Activated naive CD4-positive, alpha-beta T cell treated with Interleukin-2 at 50 U/mL for 16 hours (primary cell): ENCODE data around the gene GP9.
A peak's percentile ranks its signal among the peaks of the same experiment; 100 is the strongest.

ENCODE experiments used
- DNase-seq: peaks from one replicate; pipeline ENCODE4 v3.0.0-alpha.2; 2020

Gene GP9

DNA sequence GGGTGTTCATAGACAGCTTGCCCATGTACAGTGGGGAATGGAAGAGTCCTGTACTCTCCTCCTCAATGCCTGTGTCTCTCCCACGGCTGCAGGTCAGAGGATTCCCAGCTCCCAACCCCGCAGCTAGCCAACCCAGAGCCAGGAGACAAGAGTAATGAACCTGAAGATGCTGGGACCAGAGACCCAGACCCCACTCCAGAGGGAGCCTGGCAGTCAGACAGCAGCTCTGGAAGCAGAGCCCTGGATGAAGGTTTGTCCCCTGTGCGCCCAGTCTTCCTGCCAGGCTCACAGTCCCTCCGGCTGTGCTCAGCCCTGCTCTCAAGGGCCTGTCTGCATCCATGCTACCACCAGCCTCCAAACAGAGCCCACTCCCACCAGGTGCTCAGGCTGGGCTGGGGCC is 30.0 kb upstream of the GP9 start:
- DNase-seq, result no peak

DNA sequence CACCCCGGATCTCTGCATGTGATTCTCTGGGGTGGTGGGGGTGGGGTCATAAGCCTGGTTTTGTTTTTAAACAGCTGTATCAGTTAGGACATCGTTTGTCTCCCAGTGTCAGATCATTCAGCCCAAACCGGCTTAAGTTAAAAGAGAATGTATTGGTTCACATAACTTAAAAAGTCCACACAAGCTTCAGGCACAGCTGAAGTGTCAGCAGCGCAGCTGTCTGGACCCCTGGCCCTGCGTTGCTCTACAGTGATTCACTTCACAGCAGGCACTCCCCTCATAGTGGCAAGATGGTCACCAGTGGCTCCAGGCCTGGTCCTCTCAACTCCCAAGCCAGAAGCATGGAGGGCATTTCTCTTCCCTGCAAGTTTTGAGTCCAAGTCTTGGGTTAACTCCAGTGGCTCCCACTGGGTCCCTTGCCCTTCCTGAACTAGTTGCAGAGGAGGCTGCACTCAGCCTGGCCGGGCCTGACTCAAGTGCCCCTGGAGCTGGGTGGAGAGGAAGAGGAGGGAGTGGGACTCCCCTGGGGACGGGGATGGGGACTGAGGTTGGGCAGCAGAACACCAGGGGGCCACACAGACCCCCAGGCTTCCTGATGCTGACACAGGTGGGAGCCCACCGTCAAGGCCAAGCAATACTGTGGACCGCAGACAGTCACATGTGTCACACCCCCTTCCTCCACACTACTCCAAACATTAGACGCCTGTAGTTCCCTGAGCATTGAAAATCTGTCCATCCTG is 28.9 kb upstream of the GP9 start:
- no peak for DNase-seq

DNA sequence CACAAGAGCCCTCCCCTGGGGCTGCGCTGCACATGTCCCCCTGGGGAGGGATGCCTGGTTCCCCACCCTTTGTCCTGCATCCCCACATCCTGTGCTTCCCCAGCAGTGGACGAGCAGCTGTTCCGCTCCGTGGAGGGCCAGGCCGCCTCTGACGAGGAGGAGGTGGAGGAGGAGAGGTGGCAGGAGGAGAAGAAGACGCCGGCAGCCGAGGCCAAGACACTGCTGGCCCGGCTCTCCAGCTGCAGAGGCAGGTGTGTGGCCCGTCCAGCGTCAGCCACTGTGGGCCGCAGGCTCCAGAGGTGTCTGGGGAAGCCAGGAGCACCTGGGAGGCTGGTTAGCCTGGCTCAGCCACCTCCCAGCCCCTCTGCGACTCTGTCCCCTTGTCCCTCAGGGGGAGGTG is 27.9 kb upstream of the GP9 start:
- no peak for DNase-seq

DNA sequence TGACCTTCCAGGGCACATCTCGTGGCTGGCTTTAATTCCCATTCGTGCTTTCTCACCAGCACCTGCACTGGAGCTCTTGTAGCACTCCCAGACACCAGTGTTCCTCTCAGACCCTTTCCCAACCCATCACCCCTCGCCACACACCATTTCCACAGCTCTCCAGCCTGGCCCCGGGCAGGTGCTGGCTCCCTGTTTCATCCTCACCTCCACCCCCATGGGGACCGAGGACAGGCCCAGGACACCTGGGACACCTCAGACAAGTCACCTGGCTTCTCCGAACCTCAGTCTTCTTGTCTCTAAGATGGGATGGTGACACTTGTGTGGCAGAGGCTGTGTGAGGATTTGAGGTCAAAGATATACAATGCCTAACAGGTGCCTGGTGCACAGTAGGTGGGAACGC is 27.4 kb upstream of the GP9 start:
- no peak for DNase-seq

DNA sequence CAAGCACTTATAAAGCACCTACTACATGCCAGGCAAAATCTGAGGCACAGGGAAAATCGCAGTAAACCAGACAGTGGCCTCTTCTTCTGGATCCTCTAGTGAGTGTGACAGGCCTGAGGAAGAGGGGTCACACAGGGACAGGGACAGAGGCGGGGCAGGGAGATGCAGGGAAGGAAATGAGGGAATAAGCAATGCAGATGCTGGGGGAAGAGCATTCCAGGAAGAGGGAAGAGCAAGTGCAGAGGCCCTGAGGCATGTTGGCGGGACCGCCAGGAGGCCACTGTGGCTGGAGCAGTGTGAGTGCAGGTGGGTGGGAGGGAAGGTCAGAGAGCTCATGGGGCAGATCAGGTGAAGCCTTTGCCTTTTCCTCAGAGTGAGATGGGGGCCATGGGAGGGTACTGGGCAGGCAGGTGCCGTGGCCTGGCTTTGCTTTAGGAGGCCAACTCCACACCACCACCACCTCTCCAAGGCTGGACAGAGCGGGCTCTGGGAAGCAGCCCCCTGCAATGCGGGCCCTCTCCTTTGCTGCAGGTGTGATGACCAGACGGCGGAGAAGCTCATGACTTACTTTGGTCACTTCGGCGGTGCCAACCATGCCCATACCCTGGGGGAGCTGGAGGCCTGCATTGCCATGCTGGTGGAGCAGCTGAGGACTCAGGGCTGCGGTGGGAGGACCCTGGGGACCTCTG is 26.8 kb upstream of the GP9 start:
- no peak for DNase-seq

DNA sequence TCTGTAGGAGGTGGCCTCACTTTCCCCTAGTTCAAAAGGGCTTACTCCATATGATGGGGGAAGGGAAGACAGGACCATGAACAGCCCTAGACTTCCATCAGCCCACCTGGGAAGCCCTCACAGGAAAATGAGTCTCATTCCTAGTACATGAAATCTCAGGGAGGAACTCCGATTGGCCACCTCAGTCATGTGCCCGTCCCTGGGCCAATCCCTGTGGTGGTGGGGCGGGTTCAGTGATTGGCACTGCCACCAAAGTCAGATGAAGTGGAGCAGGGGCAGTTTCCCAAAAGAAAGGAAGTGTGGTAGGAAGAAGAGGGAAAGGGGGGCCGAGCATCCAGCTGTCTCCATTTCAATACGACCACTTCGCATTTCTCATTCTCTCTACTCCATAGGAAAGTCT is 25.9 kb upstream of the GP9 start:
- DNase-seq, result no peak

DNA sequence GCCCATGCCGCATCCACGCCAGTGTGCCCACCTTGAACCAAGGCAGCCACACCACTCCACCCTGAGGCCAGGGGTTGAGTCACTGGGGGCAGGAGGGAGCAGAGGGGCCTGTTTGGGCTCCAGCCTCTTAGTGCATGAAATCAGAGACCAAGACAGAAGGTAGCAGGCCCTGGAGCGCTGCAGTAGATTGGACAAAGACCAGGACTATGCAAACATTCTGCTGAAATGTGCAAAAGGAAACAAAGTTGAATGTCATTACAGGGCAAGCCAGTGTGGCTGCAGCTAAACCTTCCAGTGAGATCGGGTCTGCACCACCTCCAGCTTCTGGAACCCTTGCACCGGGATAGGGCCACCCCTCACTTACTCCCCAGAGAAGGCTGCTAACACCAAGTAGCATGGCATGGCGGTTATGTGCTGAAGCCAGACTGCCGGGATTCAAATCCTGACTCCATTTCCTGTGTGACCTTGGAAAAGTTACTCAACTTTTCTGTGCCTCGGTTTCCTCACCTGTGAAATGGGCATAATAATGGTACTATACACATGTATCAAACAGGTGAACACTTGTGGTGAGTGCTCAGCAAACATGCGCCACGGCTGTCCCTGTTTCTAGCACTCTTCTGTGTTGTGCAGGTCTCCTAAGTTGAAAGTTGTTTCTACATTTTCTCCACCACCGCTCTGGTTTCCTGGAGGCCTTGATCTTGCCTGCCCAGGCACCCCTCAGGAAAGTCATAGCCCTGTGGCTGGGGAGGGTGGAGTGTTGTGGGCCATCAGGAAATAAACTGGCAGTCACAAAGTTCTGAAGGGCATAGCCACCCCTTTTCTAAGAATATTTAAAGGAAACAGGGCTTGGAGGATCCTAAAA is 25.0 kb upstream of the GP9 start:
- DNase-seq, result no peak

DNA sequence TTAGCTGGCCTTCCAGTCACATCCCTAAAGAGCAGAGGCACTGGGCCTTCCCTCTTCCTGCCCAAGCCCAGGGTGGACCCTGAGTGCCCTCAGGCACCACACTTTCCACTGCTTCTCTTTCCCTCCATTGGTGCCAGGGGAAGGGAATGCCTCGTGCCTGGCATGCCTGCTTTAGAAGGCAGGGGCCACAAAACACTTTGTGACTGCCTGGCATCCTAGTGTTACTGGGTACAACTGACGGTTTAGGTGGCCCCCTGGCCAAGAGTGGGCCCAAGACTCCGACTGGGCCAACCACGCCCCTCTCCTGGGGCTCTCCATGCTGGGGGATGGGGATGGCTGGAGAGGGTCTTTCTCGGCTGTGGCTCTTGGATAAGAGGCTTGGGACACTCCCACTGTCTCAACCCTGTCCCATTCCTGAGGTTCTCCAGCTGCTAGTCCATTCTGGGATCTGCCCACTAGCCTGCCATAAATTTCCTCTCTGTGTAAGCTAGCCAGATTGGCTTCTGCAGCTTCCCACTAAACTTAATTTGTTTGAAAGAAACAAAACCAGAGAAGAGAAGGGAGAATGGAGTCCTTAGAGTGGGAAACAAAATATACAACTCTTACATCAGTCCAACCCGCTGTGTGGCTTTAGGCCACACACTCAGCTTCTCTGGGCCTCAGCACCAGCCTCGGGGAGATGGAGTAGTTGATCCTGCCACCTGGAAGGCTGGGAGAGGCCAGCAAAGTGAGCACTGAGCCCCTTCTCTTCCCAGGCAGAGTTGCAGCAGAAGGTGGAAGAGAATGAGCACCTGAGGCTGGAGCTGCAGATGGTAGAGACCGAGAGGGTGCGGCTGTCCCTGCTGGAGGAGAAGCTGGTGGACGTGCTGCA is 24.1 kb upstream of the GP9 start:
- DNase-seq, result no peak

DNA sequence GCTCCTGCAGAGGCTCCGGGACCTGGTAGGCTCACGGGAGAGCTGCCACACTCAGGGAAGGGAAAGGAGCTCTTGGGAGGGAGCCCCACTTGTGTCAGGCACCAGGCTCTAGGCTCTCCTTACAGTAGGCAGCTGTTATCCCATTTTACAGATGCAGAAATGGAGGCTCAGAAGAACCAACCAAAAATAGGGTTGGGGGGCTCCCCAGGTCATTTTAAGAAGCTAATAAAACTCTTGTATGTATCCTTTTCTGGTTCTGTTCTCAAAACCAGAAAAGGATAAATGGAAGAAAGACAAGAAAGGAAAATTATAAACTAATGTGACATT is 23.5 kb upstream of the GP9 start:
- no peak for DNase-seq

DNA sequence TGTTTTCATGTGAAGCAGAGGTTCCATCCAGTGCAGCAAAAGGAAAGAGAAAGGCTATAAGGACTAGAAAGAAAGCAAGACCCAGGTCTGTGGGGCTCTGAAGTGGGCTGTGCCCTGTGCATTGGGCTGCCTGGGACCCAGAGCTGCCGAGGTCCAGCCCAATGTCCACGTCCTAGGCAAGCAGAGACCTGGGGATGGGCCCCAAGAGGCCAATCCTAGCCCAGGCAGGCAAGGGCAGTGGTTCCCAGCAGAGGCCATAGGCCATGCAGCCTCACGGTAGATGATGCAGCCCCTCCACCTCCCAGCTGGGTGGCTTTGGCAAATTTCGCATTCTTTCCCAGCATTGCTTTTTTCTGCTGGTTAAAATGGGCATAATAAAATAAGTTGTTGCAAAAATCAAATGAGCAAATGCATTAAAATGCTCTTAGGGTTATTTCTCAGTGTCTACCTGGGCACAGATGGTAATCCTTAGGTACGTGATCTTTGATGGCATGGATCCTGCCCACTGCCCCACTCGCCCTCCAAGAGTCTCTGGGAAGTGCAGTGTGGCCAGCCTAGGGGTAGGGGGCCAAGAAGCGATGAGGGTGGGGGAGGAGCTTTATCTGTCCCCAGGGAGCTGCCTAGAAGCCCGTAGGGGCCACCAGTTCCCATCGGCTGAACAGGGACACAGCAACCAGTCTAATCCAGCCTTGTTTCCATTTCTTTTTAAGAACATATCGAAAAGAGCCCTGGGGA is 22.3 kb upstream of the GP9 start:
- DNase-seq, result no peak

DNA sequence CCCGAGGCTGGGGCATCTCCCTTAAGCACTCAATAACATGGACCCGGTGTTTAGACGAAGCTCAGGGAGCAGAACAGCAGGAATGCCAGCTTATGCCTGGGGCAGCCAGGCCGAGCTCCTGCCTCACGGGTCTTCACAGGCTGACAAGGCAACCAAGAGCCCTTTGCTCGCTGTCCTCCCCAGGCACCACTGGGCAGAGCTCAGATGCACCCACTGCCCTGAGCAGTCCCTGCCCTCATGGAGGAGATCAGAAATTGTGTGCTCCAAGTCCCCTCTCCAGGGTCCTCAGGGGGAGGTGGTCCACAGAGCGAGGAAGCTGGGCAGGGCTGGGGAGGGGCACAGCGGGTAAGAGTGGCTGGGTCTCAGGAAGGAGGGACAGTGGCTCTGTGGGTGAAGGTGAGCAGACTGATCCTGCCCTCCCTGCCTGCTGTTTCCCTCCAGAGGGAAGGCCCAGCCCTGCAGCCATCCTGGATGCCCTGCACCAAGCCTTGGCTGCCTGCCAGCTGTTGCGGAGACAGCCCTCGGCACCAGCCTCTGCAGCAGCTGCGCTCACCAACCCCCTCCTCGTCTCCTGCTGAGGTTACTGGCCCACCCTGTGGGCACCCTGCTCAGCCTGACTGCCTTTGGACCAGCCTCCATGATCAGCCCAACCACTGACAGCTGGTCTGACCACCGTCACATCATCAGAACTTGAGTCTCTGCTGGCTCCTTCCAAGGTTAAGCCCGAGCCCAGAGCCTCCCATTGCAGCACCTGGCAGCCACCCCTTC is 21.1 kb upstream of the GP9 start:
- DNase-seq, result no peak

DNA sequence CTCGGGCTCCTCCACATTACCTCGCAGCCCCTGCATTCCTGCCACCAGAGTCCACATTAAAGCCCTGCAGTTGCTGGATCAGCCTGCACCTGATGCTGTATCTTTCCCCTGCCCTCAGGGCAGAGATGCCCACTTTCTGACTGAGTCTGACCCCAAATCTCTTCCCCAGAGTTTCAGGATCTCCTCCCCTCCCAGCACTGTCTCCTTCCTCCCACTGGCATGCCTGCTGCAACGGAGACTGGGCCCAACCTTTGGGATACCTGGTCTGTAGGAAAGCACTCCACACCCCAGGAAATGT is 20.6 kb upstream of the GP9 start:
- no peak for DNase-seq

DNA sequence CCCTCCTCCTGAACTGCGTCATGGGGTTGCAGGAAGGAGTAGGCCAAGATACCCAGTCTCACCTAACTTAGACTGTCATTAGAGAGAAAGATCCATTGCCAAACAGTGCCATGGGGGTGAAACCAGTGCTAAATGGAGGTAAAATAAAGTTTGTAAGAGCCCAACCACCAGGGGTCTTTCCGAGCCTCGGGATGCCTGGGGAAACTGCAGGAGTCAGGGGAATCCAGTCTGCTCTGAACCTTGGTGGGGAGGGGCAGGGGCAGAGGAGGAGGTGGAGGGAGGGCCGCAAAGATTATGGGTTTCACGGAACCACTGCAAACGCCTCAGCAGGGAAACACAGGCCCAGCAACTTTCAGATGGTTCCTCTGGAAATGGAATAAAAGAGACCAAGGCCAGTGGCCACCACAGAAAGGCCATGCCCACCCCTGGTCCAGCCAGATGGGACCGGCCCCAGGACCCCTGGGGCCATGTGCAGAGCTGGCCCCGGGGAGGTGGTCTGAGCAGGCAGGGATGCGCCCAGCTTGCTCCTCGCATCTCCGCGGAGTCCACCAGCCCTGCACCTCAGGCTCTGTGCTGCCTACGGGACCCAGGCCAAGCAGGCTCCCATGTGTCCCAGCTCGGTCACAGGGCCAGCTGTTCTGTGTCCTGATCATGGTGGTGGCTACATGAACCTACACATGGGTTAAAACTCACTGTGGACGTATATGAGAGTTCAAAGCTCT is 19.8 kb upstream of the GP9 start:
- DNase-seq, result no peak

DNA sequence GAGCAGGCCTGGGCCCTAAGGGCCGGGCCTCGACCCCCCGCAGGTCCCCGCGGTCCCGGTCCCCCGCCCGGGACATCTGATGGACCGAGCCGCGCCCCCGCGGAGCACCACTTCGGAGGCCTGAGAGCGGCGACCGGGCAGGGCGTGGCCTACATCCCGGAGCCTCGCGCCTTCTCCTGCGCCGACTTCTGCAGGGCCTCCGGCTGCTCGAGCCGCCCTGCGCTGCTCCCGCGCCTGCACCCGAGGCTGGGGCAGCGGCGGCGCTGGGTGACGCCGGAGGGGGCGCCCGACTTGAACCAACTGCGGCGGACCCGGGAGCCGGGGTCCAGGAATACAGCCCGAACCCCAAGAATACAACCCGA is 14.9 kb upstream of the GP9 start:
- peak; percentile 32 for DNase-seq

DNA sequence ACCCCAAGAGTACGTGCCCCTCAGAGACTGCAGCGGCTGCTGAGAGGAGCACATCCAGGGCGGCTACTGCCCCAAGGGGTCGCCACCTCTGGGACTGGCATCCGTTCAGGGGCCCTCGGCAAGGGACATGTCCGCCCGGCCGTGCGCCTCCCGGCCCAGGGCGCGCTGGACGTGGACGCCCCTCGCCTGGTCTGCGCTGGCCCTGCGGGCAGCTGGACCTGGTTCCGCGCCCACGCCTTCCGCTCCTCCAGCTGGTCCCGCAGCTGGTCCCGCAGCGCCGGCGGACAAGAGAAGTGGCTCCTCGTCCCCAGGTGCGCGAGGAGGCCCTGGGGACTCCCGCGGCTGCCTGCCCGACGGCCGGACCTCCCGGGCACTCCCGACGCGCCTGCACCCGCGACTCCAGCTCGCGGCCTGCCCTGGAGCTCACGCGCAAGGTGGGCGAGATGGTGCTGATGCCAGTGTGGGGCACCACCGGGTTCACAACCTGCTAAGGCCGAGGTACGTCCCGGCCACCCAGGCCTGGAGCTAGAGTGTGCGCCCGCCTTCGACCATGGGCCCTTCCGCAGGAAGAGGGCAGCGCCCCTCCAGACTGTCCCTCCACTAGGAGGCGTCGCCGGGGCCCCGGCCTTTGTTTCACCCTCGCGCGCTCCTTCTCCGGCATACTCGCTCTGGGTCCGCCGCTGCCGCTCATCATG is 14.4 kb upstream of the GP9 start:
- DNase-seq, result no peak

DNA sequence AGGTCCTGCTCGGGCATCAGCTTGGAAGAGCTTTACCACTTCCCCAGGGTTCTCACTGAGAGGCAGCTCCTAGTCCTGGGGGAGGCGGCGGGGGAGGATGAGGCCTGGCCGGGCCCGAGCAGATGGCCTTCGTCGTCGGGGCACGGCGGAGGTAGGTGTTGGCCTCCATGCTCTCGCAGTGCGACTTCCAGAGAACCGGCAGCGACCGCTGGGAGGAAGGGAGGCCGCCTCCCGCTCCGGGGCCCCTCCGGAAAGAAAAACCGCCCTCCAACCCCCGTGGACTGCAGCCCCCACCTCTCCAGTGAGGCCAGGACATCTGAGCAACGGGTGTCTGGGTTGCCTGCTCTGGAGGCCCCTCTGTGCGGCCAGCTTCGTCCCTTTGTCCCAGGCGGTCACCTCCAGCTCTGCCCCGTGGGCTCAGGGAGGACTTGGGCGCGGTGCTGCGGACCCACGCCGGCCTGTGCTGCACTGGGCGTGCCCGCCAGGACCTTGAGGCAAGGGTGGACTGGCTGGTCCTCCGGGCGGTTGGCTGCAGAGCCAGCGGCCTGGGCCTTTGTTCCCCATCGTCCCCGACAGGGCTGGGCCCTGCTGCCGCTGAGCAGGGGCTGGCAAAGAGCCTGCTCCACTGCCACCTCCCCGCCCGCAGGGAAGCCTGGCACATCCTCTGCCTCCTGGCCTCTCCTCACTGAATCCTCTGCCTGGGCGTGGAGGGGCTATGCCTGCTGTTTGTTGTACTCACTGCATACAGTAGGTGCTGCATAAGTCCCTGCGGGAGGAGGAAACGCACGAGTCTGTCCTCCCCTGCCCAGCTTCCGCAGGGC is 13.6 kb upstream of the GP9 start:
- no peak for DNase-seq

DNA sequence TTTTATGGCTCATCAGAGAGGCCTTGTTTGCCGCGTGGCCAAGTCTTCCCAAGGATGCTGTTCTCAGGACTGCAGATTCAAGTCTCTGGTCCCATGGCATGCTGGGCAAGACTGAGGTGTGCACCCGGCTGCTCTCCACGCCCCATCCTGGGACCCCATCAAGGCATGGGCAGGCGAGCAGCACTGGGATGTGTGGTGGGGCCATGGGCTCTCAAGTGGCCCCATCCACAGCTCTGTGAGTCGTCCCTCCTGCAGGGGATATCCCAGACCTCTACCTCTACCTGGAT is 13.1 kb upstream of the GP9 start:
- no peak for DNase-seq

DNA sequence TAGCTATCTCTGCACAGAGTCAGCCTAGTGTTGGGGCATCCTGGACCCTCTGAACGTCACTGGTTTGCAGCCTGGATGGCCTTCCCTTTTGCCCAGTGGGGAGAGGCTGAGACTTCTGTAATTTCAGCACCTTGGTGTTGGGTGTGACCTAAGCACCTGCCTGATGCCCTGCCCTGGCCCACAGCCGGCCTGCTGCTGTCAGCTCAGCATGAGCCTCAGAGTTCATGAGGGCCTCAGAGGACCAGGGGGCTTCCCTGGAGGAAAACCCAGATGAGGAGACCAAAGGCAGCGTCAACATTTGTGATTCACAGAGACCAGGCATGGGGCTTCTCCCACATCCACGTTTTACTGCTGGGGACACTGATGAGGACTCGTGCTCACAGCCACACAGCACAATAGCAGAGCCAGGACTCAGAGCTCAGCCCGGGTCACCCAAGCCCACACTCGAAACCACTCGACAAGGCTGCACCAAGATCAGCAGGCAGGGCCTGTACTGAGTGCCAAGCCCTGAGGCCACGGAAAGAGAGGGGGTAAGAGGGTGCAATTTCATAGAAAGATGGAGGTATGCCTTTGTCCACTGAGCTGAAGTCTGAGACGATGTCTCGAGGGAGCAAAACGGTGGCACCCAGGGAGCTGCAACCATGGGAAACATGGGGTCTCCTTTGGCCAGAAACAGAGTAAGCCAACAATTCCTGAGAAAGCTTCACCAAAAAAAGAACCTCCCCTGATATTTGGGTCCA is 9.9 kb upstream of the GP9 start:
- no peak for DNase-seq

DNA sequence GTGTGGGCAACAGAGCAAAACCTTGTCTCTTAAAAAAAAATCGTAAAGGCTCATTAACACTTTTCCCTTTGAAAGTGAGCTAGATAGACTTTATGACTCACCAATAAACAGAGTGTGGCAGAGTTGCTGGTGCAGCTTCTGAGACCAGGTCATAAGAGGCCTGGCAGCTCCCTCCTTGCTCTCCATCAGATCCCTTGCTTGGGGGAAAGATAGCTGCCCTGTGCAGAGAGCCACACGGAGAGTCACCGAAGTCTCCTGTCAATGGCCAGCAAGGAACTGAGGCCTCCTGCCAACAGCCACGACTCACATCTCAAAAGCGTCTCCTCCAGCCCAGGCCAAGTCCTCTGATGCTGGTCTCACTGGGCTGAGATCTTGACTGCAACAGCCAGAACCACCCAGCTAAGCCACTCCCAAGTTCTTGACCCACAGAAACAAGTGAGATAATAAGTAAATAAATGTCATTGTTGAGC is 8.7 kb upstream of the GP9 start:
- no peak for DNase-seq
